GM18868 (cell line): ENCODE measurements around the gene EVPL.
"Not testable (repeated sequence)": the region's sequence is repeated elsewhere in the genome, so short reads cannot be mapped to it uniquely, and the experiment has no call there.

Source experiments
- ATAC-seq: cut with Tn5 transposase; IDR thresholded peaks from one replicate; pipeline ENCODE4 v1.9.1; 2021; ENCODE audit warnings: mild to moderate bottlenecking, moderate library complexity; ENCODE audit not compliant: unreplicated experiment

Gene EVPL

DNA sequence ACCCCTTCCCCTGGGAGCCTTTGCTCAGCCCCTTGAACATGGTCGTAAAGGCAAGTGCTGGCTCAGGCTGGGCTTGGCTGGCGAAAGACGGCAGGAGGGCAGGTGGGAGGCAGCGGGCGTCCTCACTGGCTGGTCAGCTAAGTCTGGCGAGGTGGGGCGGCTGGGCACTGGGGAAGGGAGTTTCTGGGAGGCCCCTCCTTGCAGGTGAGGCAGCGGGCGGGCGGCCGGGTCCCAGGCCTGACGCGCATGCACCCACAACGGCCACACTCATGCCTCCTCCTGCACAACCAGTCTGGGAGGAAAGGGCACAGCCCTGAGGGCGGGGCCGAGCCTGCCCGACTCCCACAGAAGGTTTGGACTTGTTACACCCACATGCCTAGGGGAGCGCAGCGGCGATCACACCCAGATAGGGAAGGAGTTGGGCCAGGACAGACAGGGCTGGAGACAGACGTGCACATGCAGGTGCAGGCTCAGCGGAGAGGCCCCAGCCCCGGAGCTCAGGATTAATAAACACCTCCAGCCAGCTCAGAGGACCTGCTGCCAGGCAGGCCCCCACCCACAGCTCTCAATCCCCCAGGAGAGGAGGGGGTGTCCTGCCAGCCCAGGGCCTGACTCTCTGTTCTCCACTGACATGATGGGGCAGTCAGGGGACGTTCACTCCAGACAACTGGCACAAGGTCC lies at the start of gene EVPL:
TSS of gene EVPL (minus strand) at position 148 of the 681 bp plus-strand sequence. CDS start at position 40, 108 bp downstream.
- no peak for ATAC-seq

DNA sequence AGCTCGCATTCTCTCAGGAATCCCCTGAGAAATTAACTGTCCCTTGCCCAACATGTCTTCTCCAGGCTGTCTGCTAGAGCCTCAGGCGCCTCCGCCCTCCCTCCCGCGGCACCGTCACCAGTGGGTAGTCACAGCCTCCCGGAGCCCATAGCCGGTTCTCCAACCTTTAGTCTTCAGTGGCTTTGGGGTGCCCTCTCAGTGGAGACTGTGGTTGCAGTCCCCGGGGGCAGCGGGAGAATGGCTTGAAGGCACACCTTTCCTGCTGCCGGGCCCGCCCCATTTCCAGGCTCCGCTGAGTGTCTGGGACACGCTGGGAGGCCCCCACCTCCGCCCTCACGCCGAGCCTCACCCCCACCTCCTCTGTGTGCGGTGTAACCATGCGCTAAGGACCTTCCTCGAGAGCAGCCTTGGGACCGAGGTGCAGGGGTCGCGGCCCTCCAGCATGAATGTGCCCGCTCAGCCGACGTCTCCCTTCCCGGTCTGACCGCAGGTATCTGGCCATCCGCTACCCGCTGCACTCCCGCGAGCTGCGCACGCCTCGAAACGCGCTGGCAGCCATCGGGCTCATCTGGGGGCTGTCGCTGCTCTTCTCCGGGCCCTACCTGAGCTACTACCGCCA lies 49.1 kb upstream of the EVPL start:
- no peak for ATAC-seq

DNA sequence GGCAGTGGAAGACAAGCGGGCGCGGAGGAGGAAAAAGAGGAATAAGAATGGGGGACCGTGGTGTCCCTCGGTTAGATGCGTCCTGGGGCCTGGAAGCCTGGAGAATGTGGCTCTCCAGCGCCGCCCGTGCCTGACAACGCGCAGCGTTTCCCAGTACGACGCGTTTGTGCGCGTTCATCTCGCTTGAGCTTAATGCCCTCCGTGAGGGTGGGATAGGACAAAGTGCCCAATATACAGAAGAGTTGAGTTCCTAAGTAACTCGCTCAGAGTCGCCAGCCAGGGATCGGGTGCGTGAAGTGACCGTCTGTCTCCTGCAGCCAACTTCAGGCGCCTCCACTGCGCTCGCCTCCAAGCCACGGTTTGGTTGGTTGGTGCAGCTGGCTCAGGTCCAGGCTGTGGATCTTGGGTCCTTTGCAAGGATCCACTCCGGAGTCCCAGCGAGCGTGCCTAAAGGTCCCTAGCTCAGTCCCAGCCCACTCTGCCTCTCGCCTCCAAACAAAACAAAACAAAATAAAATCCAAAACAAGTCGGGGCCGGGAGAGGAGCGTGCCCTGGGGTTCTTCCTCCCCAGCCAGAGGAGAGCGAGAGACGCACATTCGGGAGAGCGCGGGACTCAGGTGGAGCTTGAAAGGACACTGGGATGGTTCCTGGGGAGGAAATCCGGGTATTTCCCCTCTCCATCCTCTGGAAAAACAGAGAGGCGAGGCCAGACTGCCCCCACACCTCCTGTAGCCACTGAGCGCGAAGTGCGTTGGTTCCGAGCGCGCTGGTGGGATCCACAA lies 48.4 kb upstream of the EVPL start:
- ATAC-seq = no peak

- no peak for ATAC-seq
These were observed 47.6 kb upstream of the EVPL start, which contains the start of gene GALR2 for GRCh38 chr17:76074390-76075363. Gene GALR2, plus strand, starts transcription at chr17:76074781. Its CDS starts 103 bp downstream, at chr17:76074884.

- ATAC-seq = peak; percentile 91
These were observed 45.2 kb upstream of the EVPL start, which contains the start of gene SRP68 for GRCh38 chr17:76072148-76072858. Gene SRP68, minus strand, starts transcription at chr17:76072517. Its CDS starts 26 bp downstream, at chr17:76072491.

DNA sequence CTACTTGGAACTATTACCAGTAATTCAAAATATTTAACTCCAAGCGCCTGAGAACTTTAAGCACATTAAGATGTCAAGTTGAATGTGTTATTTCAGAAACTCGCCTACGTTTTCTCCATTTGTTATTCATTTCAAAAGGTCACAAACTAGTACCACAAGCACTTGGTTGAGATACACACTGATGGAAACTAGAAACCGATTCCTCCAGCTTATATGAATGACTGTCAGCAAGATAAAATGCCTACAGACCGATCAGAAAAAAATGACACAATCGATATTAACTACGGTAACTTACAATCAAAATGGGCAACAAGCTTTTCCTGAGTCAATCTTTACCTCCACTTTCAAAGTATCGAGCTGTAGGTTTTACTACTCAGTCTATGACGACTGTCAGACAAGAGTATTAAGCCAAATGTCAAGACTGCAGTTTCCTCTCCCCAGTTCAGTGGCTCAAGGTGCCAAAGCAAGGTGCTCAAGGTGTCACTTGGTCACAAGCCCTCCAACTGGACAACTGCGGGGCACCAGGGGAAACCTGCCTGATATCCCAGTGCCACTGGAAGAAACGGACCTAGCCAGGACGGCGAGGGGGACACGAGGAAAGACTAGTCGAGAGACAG lies 44.5 kb upstream of the EVPL start:
- no peak for ATAC-seq

DNA sequence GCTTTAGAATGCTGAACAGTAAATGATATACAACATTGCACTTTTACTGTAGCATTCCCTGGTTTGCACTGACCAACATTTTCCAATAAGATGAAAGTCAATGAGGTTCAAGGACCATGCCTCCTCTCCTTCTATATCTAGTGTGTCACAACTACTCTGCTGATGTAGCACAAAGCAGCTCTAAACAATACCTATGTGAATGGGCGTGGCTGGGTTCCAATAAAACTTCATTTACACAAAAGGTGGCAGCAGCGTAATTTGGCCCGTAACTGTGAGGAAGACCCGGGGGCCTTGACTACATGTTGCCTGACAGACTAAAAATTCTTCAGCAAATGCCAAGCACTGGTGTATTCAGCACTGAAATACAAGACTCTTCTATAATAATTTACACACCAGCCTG lies 38.7 kb upstream of the EVPL start:
- no peak for ATAC-seq

GRCh38 chr17:76063875-76064546 lies 36.9 kb upstream of the EVPL start:
- no peak for ATAC-seq

GRCh38 chr17:76058264-76058663 lies 31.2 kb upstream of the EVPL start:
- ATAC-seq = not testable (repeated sequence)

DNA sequence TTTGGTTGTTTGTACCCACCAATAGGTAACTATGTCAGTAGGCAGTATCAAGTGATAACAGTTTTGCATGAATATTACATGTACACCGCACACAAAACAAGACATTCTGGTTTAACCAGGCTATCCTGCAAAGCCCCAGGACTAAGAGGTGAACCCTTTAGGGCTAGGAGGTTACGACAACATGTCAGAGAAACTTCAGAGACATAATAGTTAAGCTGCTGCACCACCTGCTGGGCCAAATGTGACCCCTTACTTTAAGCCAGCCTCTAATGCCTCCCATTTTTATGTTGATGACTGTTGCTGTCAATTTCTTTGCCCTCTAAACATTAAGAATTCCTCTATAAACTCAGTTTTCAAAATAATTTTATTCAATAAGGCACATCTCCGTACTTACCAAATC lies 29.8 kb upstream of the EVPL start:
- no peak for ATAC-seq

DNA sequence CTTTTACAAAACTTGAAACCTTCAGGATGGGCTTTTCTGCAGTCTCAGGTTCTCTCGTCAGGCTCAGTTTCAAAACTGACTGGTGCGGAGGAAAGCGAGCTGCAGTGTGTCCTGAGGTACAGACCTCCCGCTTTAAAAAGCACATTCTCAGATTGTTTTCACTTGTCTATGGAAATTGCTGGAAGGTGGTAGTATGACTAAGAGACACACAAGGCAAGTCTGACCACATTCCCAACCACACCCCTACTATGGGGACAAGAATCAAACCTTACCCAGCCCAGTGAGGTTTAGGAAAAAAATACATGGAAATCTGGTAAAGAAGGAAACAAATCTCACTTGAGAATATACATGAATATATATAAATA lies 27.0 kb upstream of the EVPL start:
- no peak for ATAC-seq

GRCh38 chr17:76053246-76054111 lies 26.4 kb upstream of the EVPL start:
- ATAC-seq = no peak

DNA sequence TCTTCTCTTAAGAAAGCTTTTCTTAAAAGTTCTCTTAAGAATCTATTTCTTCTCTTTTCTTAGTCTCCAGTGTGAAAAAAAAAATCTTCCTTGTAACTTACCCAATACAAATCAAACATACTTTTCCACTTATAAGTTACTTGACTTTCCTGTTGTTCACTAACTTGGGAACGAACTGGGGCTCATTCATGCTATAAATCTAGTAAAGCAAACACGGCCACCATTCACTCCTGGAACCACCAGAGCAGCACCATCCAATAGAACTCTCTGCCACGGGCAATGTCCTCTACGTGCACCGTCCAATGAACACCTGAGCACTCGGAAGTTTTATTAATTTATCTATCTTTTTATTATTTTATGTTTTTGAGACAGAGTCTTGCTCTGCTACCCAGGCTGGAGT lies 24.5 kb upstream of the EVPL start:
- ATAC-seq = no peak

DNA sequence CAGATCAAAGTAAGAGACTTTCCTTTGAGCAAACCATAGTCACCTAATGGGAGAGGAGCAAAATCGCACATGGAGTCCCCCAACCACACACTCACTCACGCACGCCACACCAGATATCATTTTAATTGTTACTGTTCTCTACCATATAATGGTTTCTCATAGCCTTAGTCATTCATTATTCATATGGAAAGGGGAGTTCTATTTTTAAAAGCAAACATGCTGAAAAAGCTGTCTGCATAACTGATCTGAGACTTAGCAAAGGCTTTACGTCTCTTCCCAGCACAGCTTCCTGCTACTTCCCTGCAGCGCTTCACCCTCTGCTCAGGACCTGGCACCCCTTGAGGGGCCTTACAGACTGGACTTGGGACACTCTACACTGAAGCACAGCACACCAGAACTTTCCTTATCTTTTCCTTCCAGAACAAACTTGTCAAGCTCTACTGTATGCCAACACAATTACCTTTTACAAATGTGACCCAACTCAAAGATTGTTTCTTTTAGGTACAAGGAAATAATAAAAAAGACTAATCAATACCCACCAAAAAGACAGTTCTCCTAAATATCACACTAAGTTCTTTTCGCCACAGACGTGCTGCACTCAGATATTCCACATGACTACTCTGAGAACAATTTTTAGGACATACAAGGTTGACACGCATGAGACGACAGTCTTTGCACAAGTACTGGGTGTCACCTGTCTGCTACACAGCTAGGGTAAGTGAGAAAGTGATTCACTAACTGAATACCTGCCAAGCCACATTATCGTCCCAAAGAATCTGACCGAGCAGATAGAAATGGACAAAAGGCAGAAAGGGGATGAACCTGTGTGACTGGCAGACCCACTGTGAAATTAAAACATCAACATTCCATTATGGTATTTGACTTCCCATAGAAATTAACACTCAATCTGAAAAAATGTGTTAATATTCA lies 23.7 kb upstream of the EVPL start:
- ATAC-seq = no peak

DNA sequence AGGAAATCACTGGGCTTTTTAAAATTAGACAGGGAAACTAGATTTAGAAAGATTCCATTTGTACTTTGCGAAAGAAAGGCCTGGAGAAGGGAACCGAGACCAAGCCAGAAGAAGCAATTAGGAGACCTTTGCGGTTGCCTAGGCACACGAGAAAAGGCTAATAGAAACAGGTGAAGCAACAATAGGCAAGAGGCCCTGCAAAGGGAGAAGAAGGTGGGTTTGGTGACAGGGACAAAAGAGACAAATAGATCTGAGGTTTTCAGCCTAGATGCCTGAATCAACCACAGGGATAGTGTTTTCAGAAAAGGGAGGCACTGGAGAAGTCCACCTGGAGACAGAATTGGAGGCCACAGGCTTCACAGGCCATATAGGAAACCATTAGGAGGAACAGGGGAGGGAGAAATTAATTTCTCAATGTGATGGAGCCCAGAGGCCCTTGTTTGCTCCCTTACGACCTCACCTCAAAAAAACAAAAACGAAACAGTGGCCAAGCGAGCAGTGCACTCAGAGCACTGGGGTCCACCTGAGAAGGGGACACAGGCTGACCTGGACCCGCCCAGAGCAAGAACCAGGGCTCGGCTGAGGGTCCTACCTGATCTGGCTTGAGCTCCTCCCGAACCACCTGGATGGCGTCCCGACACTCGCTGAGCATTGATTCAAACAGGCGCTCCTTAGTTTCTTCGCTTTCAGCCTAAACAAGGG lies 22.9 kb upstream of the EVPL start:
- no peak for ATAC-seq

GRCh38 chr17:76049239-76049638 lies 22.1 kb upstream of the EVPL start:
- no peak for ATAC-seq
